Astrocyte (in vitro differentiated cells and primary cell): ENCODE results near the gene KLHL11. TPM values are rescaled to one million over a fixed set of nuclear protein-coding genes. Genes with fewer than 3 reads are reported as not detected.

Experiments
- DNase-seq: peaks from one replicate; pipeline ENCODE4 v3.0.0-alpha.2; 2010; ENCODE audit warnings: low read depth
- FAIRE-seq: peaks from 2 replicates; lab custom pipeline; 2011; peaks lifted over from hg19 to GRCh38; lab: Jason Lieb, UNC
- H2AFZ ChIP-seq: 2 replicates; pipeline ENCODE4 v1.6.0; 2012; ENCODE audit warnings: low read depth, low read length, inconsistent platforms
- H3K27ac ChIP-seq: 2 replicates; pipeline ENCODE4 v1.5.1; 2011; ENCODE audit warnings: low read depth, low read length, inconsistent platforms
- H3K27me3 ChIP-seq: 2 replicates; pipeline ENCODE4 v1.6.0; 2011; ENCODE audit warnings: low read length, inconsistent platforms; ENCODE audit not compliant: insufficient read depth
- H3K36me3 ChIP-seq: 2 replicates; pipeline ENCODE4 v1.5.1; 2011; ENCODE audit warnings: low read length, inconsistent platforms; ENCODE audit not compliant: insufficient read depth
- H3K4me1 ChIP-seq: 2 replicates; pipeline ENCODE4 v1.5.1; 2011; ENCODE audit warnings: low read length, inconsistent platforms; ENCODE audit not compliant: insufficient read depth
- H3K4me2 ChIP-seq: 2 replicates; pipeline ENCODE4 v1.6.0; 2012; ENCODE audit warnings: low read length, inconsistent platforms
- H3K4me3 ChIP-seq: 2 replicates; pipeline ENCODE4 v1.5.1; 2011; ENCODE audit warnings: low read depth, mild to moderate bottlenecking, low read length, inconsistent platforms; ENCODE audit not compliant: insufficient read depth
- H3K79me2 ChIP-seq: 2 replicates; pipeline ENCODE4 v1.6.0; 2012; ENCODE audit warnings: mild to moderate bottlenecking, low read length, inconsistent platforms; ENCODE audit not compliant: insufficient read depth
- H3K9ac ChIP-seq: 2 replicates; pipeline ENCODE4 v1.6.0; 2012; ENCODE audit warnings: mild to moderate bottlenecking, low read length, inconsistent platforms
- H3K9me3 ChIP-seq: 2 replicates; pipeline ENCODE4 v1.5.1; 2012; ENCODE audit warnings: low read depth, mild to moderate bottlenecking, low read length, inconsistent platforms; ENCODE audit not compliant: insufficient read depth
- H4K20me1 ChIP-seq: 2 replicates; pipeline ENCODE4 v1.6.0; 2012; ENCODE audit warnings: low read length, inconsistent platforms; ENCODE audit not compliant: insufficient read depth
- H3K27ac Mint-ChIP-seq: one replicate; pipeline ENCODE4 v1.8.0; 2021; ENCODE audit warnings: mild to moderate bottlenecking, mixed read lengths; ENCODE audit not compliant: unreplicated experiment
- H3K27me3 Mint-ChIP-seq: one replicate; pipeline ENCODE4 v1.8.0; 2021; ENCODE audit warnings: low read depth, mixed read lengths; ENCODE audit not compliant: unreplicated experiment
- H3K36me3 Mint-ChIP-seq: one replicate; pipeline ENCODE4 v1.8.0; 2021; ENCODE audit warnings: low read depth, mixed read lengths; ENCODE audit not compliant: unreplicated experiment
- H3K4me1 Mint-ChIP-seq: one replicate; pipeline ENCODE4 v1.8.0; 2021; ENCODE audit warnings: low read depth, mixed read lengths; ENCODE audit not compliant: unreplicated experiment
- H3K4me3 Mint-ChIP-seq: one replicate; pipeline ENCODE4 v1.8.0; 2021; ENCODE audit warnings: mild to moderate bottlenecking, moderate library complexity, mixed read lengths; ENCODE audit not compliant: unreplicated experiment
- H3K9me3 Mint-ChIP-seq: one replicate; pipeline ENCODE4 v1.8.0; 2021; ENCODE audit warnings: mild to moderate bottlenecking, mixed read lengths; ENCODE audit not compliant: unreplicated experiment
- CTCF ChIP-seq: IDR thresholded peaks from 2 replicates; pipeline ENCODE4 v1.5.1; 2011; ENCODE audit warnings: low read depth, mild to moderate bottlenecking, inconsistent platforms, low read length, moderate library complexity; ENCODE audit not compliant: insufficient read depth
- EZH2 ChIP-seq: IDR thresholded peaks from 2 replicates; pipeline ENCODE4 v1.6.1; 2012; ENCODE audit warnings: mild to moderate bottlenecking, low read length, inconsistent platforms; ENCODE audit not compliant: insufficient read depth
- total RNA-seq: library from RNA; stranded (reverse); gene quantifications from 2 replicates; pipeline ENCODE4 v1.2.1, GENCODE V29; 2021

KLHL11 gene
- total RNA-seq, 1 donor from 2014 or later = 12.8 TPM

DNA sequence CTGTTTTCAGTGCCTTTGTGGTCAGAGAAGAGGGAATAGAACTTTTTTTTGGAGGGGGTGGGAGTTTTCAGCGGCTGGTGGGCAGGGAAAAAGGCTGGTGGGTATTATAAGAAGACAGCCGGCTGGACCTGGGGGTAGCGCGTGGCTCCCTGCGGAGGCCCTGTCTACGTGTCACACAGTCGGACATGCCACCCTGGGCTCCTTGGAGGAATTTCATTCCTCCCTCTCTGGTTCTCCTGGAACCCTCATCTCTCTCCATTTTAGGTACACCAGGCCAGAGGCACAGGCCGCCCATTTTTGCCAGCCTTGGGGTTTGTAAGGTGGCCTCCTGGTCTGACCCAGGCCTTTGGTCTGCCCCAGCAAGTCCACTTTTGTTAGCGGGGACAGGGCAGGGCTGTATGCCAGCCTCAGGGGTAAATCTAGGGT, 51.5 kb downstream of the KLHL11 start:
- Histone ChIP-seq H3K27me3 (no peaks in the 10 kb centered on the region), H3K9me3 (no peaks in the 10 kb centered on the region), H3K4me1 (peaks cover 36% of the 10 kb centered on the region), H3K36me3 (peaks cover 10% of the 10 kb centered on the region), H4K20me1 (peaks cover 67% of the 10 kb centered on the region), H3K4me2 (peak overlapping the region; percentile 96), H3K9ac (peak overlapping the region; percentile 96), H3K27ac (peak overlapping the region; percentile 76), H3K4me3 (peak overlapping the region; percentile 93), H3K79me2 (peaks cover 85% of the 10 kb centered on the region), H2AFZ (peak overlapping the region; percentile 97)
- Mint-ChIP-seq H3K36me3 (peaks cover 12% of the 10 kb centered on the region), H3K27ac (peak overlapping the region; percentile 99), H3K9me3 (no peaks in the 10 kb centered on the region), H3K27me3 (no peaks in the 10 kb centered on the region), H3K4me3 (peak overlapping the region; percentile 98), H3K4me1 (peaks cover 22% of the 10 kb centered on the region)
- no peak for DNase-seq
- TF ChIP-seq EZH2 = no peak
- TF ChIP-seq CTCF = no peak
- no peak for FAIRE-seq

DNA sequence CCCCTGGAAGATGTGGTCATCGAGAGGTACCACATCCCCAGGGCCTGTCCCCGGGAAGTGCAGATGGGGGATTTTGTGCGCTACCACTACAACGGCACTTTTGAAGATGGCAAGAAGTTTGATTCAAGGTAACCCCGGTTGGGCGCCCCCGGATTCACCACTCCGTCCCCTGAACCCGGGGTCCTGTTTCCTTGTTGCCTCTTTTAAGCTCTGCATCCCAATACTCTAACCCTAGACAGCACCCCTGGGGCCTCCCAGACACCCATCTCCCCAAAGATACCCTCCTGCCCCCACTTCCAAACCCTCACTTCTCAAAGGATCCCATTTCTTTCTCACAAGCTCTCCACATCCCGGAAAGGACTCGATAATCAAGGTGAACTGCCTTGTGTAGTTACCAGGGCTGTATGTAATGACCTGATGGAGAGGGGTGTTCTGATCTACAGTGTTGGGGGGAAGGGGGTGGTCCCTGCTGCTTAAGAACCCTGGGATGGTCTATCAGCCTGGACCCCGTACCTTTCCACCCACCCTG, 52.0 kb downstream of the KLHL11 start:
- Mint-ChIP-seq H3K4me3 (peak overlapping the region; percentile 98), H3K4me1 (peaks cover 22% of the 10 kb centered on the region), H3K36me3 (peaks cover 16% of the 10 kb centered on the region), H3K27me3 (no peaks in the 10 kb centered on the region), H3K9me3 (no peaks in the 10 kb centered on the region), H3K27ac (peak overlapping the region; percentile 99)
- peaks cover 69% of the 10 kb centered on the region for H4K20me1 ChIP-seq
- peak overlapping the region; percentile 76 for H3K27ac ChIP-seq
- TF ChIP-seq CTCF (no peak), EZH2 (no peak)
- H3K9me3 ChIP-seq = no peaks in the 10 kb centered on the region
- peaks cover 36% of the 10 kb centered on the region for H3K4me1 ChIP-seq
- FAIRE-seq = no peak
- peaks cover 7% of the 10 kb centered on the region for H3K36me3 ChIP-seq
- peak overlapping the region; percentile 96 for H3K9ac ChIP-seq
- H3K4me2 ChIP-seq = peak overlapping the region; percentile 96
- H3K79me2 ChIP-seq = peaks cover 82% of the 10 kb centered on the region
- H2AFZ ChIP-seq = peak overlapping the region; percentile 97
- peak overlapping the region; percentile 93 for H3K4me3 ChIP-seq
- DNase-seq = no peak
- no peaks in the 10 kb centered on the region for H3K27me3 ChIP-seq
